Measurements from ENCODE around the gene KNTC1. TPM values are rescaled to one million over a fixed set of nuclear protein-coding genes. Genes with fewer than 3 reads are reported as not detected.
"Not testable (repeated sequence)": the region's sequence is repeated elsewhere in the genome, so short reads cannot be mapped to it uniquely, and the experiment has no call there.

KNTC1 gene
- total RNA-seq, 1 donor from 2014 or later: 64.0 TPM

- peaks cover 19% of the 10 kb centered on the region for H3K4me1 Mint-ChIP-seq
- no peaks in the 10 kb centered on the region for H3K9me3 Mint-ChIP-seq
- no peak for DNase-seq
- TF ChIP-seq CTCF (IDR thresholded peaks at IDR 0.05): no peak
- peak; percentile 16 for ATAC-seq (ENCODE audit: low read depth)
- peak overlapping the region; percentile 36 for H3K4me3 Mint-ChIP-seq
- CTCF ChIA-PET: no interaction called here
- intact Hi-C loops (cut with micrococcal nuclease): loop anchor here (2.0 kb wide), 1 partner anchor 15 kb away; no protein-coding TSS in a partner anchor
- H3K36me3 Mint-ChIP-seq (ENCODE audit: low read depth): peaks cover 33% of the 10 kb centered on the region
- peak overlapping the region; percentile 64 for H3K27ac Mint-ChIP-seq
- POLR2A ChIA-PET: interaction anchor here (3.7 kb wide), 1 partner anchor 33 kb away, joined by 18 read pairs; the partner anchor contains the start of genes KNTC1 and RSRC2
- no peaks in the 10 kb centered on the region for H3K27me3 Mint-ChIP-seq
Observed at GRCh38 chr12:122560138-122560537, 33.1 kb downstream of the KNTC1 start.

- DNase-seq: no peak
- Mint-ChIP-seq H3K4me1 (peaks cover 15% of the 10 kb centered on the region), H3K9me3 (no peaks in the 10 kb centered on the region), H3K27me3 (no peaks in the 10 kb centered on the region), H3K36me3 (ENCODE audit: low read depth) (peaks cover 28% of the 10 kb centered on the region), H3K27ac (no peak overlapping the region), H3K4me3 (no peak overlapping the region)
- intact Hi-C loops (cut with micrococcal nuclease): no loop called here
- CTCF ChIA-PET: no interaction called here
- TF ChIP-seq CTCF (IDR thresholded peaks at IDR 0.05): no peak
- POLR2A ChIA-PET: no interaction called here
- no peak for ATAC-seq (ENCODE audit: low read depth)
Observed at GRCh38 chr12:122563361-122563760, 36.3 kb downstream of the KNTC1 start.

GRCh38 chr12:122566816-122567215 is 39.8 kb downstream of the KNTC1 start:
- POLR2A ChIA-PET; H3K9me3 Mint-ChIP-seq; DNase-seq; H3K27ac Mint-ChIP-seq; H3K4me3 Mint-ChIP-seq; intact Hi-C loops (cut with micrococcal nuclease); CTCF ChIA-PET; H3K27me3 Mint-ChIP-seq; H3K4me1 Mint-ChIP-seq; ATAC-seq (ENCODE audit: low read depth): not testable (repeated sequence)
- H3K36me3 Mint-ChIP-seq (ENCODE audit: low read depth): peaks cover 39% of the 10 kb centered on the region

- no peaks in the 10 kb centered on the region for H3K27me3 Mint-ChIP-seq
- H3K4me3 Mint-ChIP-seq: no peak overlapping the region
- peaks cover 41% of the 10 kb centered on the region for H3K36me3 Mint-ChIP-seq (ENCODE audit: low read depth)
- ATAC-seq (ENCODE audit: low read depth) (no peak), DNase-seq (no peak)
- intact Hi-C loops (cut with micrococcal nuclease): no loop called here
- no peaks in the 10 kb centered on the region for H3K4me1 Mint-ChIP-seq
- CTCF ChIA-PET: no interaction called here
- no peak for TF ChIP-seq CTCF (IDR thresholded peaks at IDR 0.05)
- no peaks in the 10 kb centered on the region for H3K9me3 Mint-ChIP-seq
- H3K27ac Mint-ChIP-seq: no peak overlapping the region
- POLR2A ChIA-PET: interaction anchor here (0.6 kb wide), 1 partner anchor 302 kb away, joined by 3 read pairs; no protein-coding TSS in a partner anchor
Observed at GRCh38 chr12:122569288-122569687, 42.2 kb downstream of the KNTC1 start.

- DNase-seq; intact Hi-C loops (cut with micrococcal nuclease); CTCF ChIA-PET; H3K4me1 Mint-ChIP-seq; ATAC-seq (ENCODE audit: low read depth); H3K9me3 Mint-ChIP-seq; H3K27ac Mint-ChIP-seq; H3K27me3 Mint-ChIP-seq; H3K4me3 Mint-ChIP-seq: not testable (repeated sequence)
- H3K36me3 Mint-ChIP-seq (ENCODE audit: low read depth): peaks cover 46% of the 10 kb centered on the region
- POLR2A ChIA-PET: interaction anchor here (0.6 kb wide), 1 partner anchor 303 kb away, joined by 3 read pairs; no protein-coding TSS in a partner anchor
Observed at GRCh38 chr12:122570006-122570405, 43.0 kb downstream of the KNTC1 start.

- Mint-ChIP-seq H3K9me3 (no peaks in the 10 kb centered on the region), H3K4me3 (no peak overlapping the region)
- POLR2A ChIA-PET: no interaction called here
Observed at GRCh38 chr12:122571821-122572220, 44.8 kb downstream of the KNTC1 start.

GRCh38 chr12:122583294-122583693 is 56.2 kb downstream of the KNTC1 start:
- H3K9me3 Mint-ChIP-seq; CTCF ChIA-PET; H3K27ac Mint-ChIP-seq; POLR2A ChIA-PET; H3K4me1 Mint-ChIP-seq; ATAC-seq (ENCODE audit: low read depth); DNase-seq; H3K4me3 Mint-ChIP-seq; intact Hi-C loops (cut with micrococcal nuclease); H3K27me3 Mint-ChIP-seq: not testable (repeated sequence)
- H3K36me3 Mint-ChIP-seq (ENCODE audit: low read depth): peaks cover 54% of the 10 kb centered on the region

More at GRCh38 chr12:122571821-122572220, 44.8 kb downstream of the KNTC1 start:
- CTCF ChIA-PET: no interaction called here
- Mint-ChIP-seq H3K27ac (no peak overlapping the region), H3K27me3 (no peaks in the 10 kb centered on the region), H3K4me1 (no peaks in the 10 kb centered on the region), H3K36me3 (ENCODE audit: low read depth) (peaks cover 59% of the 10 kb centered on the region)
- no peak for ATAC-seq (ENCODE audit: low read depth)
- no peak for TF ChIP-seq CTCF (IDR thresholded peaks at IDR 0.05)
- intact Hi-C loops (cut with micrococcal nuclease): no loop called here
- no peak for DNase-seq

Measured in activated B cell treated with CpG ODN at 0.5 μM for 24 hours (primary cell).